K562 (cell line): ENCODE data around the gene PNMA8B. TPM values are rescaled to one million over a fixed set of nuclear protein-coding genes. Genes with fewer than 3 reads are reported as not detected.
A peak's percentile ranks its signal among the peaks of the same experiment; 100 is the strongest.

Experiments used
- CHCHD3 ChIP-seq: fragments of 250-450 bp; sonication (Bioruptor Pico); IDR thresholded peaks from 2 replicates; pipeline ENCODE4 v2.1.2; 2022; ENCODE audit warnings: mild to moderate bottlenecking
- FUS ChIP-seq: fragments of 200-400 bp; formaldehyde crosslinking; optimal IDR thresholded peaks from 2 replicates; pipeline ENCODE3; 2017; ENCODE audit warnings: low read depth, low read length
- HOXB6 ChIP-seq: fragments of 250-450 bp; sonication (Bioruptor Pico); IDR thresholded peaks from 2 replicates; pipeline ENCODE4 v1.5.1; 2022; ENCODE audit warnings: mild to moderate bottlenecking, borderline replicate concordance
- MAFK ChIP-seq: IDR thresholded peaks from 2 replicates; pipeline ENCODE4 v1.6.1; 2011; ENCODE audit warnings: low read length, improper control_type of control experiment
- NR2C1 ChIP-seq, 2 experiments: fragments of 450-650 bp; IDR thresholded peaks; 2 replicates each; pipeline ENCODE4 v1.6.1; 2017; ENCODE audit warnings: mild to moderate bottlenecking in 2 of 2, antibody characterized with exemption in 1 of 2, inconsistent platforms in 1 of 2, missing compliant biosample characterization in 1 of 2, missing genetic modification characterization in 1 of 2
- polyA plus RNA-seq, 8 experiments: library from polyadenylated mRNA; depleted of rRNA in 4 of 8; stranded (reverse) in 5 of 8; unstranded in 3 of 8; fragments of >200 nt; fragmentation: Nextera tagmentation in 2 of 8; fragmentation: Illumina TruSeq in 1 of 8; extraction: Ambion mirVana in 2 of 8; extraction: Trizol in 1 of 8; gene quantifications; 2 replicates each; pipeline versions ENCODE4 v1.2.1 to v1.2.3, GENCODE V29; 2011 to 2014; ENCODE audit warnings: inconsistent platforms in 1 of 8, missing spikeins in 1 of 8
- total RNA-seq, 7 experiments: library from RNA; depleted of rRNA in 6 of 7; stranded (reverse); fragments of >200 nt in 6 of 7; fragmentation: Illumina TruSeq in 2 of 7; extraction: Trizol in 2 of 7; gene quantifications; 2 replicates each; pipeline versions ENCODE4 v1.2.1 to v1.2.3, GENCODE V29; 2011 to 2021; ENCODE audit warnings: low replicate concordance in 1 of 7
- TF ChIP-seq, protein P1 (sequence below): fragments of 250-450 bp; sonication (Bioruptor Pico); IDR thresholded peaks from 2 replicates; pipeline ENCODE4 v1.9.0; 2021; ENCODE audit warnings: mild to moderate bottlenecking, inconsistent platforms
- TF ChIP-seq, protein P2 (sequence below): fragments of 200-800 bp; sonication (Bioruptor generic); IDR thresholded peaks from 2 replicates; pipeline ENCODE4 v1.6.1; 2017; ENCODE audit warnings: missing genetic modification characterization, missing compliant biosample characterization
- TF ChIP-seq, protein P3 (sequence below): sonication (generic); formaldehyde crosslinking; IDR thresholded peaks from 2 replicates; pipeline ENCODE4 v1.5.0; 2020; ENCODE audit warnings: missing genetic modification reagents
- TF ChIP-seq, protein P4 (sequence below): fragments of 450-650 bp; IDR thresholded peaks from 2 replicates; pipeline ENCODE4 v1.6.1; 2018; ENCODE audit not compliant: partially characterized antibody
- TF ChIP-seq, protein P5 (sequence below): fragments of 250-450 bp; sonication (Bioruptor Pico); IDR thresholded peaks from 2 replicates; pipeline ENCODE4 v1.8.0; 2021; ENCODE audit warnings: moderate library complexity, mild to moderate bottlenecking, inconsistent platforms
- TF ChIP-seq, protein P6 (sequence below): IDR thresholded peaks from 2 replicates; pipeline ENCODE4 v1.6.1; 2011; ENCODE audit warnings: borderline replicate concordance, low read depth, mild to moderate bottlenecking, moderate library complexity, low read length; ENCODE audit not compliant: insufficient read depth, poor library complexity, severe bottlenecking

The PNMA8B gene
- total and polyA plus RNA-seq, 9 of the 15 experiments (the other 6 are each of a cell fraction or from before 2014, with no cell fraction given), result not detected

DNA sequence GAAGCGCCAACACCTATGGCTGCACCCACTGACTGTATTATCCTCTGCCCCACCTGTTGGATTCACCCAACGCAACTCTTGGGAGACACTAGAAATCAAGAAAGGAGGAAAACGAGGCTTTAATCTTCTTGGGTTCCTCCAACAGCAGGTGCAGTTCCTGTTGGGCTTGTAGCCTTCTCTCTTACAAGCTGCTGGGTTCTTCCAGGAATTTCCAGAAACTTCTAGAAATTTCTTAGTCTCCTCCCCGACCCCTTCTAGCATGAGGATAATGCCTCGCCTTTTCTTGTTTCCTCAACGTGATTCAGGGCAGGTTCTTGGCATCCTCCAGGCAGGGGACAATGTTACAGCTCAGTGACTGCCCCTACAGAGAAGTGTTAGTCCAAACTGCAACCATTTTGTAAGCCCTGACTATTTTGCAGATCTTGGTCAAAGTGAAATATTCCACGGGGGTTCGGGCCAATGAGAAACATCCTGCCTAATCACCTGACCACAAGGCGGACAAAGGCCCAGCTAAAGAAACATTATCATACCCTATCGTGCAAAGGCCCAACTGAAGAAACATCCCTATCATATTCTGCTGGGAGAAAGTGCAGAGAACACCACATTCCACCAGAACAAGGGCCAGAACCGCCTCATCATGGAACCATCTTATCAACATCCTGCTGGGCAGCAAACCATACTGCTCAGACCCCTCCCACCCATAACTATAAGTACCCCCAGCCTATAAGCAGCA lies 23.7 kb downstream of the PNMA8B start (continued):
- TF ChIP-seq, protein P1, sequence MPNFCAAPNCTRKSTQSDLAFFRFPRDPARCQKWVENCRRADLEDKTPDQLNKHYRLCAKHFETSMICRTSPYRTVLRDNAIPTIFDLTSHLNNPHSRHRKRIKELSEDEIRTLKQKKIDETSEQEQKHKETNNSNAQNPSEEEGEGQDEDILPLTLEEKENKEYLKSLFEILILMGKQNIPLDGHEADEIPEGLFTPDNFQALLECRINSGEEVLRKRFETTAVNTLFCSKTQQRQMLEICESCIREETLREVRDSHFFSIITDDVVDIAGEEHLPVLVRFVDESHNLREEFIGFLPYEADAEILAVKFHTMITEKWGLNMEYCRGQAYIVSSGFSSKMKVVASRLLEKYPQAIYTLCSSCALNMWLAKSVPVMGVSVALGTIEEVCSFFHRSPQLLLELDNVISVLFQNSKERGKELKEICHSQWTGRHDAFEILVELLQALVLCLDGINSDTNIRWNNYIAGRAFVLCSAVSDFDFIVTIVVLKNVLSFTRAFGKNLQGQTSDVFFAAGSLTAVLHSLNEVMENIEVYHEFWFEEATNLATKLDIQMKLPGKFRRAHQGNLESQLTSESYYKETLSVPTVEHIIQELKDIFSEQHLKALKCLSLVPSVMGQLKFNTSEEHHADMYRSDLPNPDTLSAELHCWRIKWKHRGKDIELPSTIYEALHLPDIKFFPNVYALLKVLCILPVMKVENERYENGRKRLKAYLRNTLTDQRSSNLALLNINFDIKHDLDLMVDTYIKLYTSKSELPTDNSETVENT (CRISPR knock-in tag), result no peak
- TF ChIP-seq NR2C1 (IDR thresholded peaks at IDR 0.05) (no peak), NR2C1 (tag; IDR thresholded peaks at IDR 0.05) (no peak), HOXB6 (CRISPR knock-in tag) (no peak), MAFK (no peak), FUS (no peak), CHCHD3 (CRISPR knock-in tag) (no peak)
- TF ChIP-seq, protein P2, sequence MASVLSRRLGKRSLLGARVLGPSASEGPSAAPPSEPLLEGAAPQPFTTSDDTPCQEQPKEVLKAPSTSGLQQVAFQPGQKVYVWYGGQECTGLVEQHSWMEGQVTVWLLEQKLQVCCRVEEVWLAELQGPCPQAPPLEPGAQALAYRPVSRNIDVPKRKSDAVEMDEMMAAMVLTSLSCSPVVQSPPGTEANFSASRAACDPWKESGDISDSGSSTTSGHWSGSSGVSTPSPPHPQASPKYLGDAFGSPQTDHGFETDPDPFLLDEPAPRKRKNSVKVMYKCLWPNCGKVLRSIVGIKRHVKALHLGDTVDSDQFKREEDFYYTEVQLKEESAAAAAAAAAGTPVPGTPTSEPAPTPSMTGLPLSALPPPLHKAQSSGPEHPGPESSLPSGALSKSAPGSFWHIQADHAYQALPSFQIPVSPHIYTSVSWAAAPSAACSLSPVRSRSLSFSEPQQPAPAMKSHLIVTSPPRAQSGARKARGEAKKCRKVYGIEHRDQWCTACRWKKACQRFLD (CRISPR knock-in tag), result no peak
- TF ChIP-seq, protein P3, sequence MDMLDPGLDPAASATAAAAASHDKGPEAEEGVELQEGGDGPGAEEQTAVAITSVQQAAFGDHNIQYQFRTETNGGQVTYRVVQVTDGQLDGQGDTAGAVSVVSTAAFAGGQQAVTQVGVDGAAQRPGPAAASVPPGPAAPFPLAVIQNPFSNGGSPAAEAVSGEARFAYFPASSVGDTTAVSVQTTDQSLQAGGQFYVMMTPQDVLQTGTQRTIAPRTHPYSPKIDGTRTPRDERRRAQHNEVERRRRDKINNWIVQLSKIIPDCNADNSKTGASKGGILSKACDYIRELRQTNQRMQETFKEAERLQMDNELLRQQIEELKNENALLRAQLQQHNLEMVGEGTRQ (CRISPR knock-in tag), result peak; percentile 45; the same call in 1 of the 2 replicates
- TF ChIP-seq, protein P4, sequence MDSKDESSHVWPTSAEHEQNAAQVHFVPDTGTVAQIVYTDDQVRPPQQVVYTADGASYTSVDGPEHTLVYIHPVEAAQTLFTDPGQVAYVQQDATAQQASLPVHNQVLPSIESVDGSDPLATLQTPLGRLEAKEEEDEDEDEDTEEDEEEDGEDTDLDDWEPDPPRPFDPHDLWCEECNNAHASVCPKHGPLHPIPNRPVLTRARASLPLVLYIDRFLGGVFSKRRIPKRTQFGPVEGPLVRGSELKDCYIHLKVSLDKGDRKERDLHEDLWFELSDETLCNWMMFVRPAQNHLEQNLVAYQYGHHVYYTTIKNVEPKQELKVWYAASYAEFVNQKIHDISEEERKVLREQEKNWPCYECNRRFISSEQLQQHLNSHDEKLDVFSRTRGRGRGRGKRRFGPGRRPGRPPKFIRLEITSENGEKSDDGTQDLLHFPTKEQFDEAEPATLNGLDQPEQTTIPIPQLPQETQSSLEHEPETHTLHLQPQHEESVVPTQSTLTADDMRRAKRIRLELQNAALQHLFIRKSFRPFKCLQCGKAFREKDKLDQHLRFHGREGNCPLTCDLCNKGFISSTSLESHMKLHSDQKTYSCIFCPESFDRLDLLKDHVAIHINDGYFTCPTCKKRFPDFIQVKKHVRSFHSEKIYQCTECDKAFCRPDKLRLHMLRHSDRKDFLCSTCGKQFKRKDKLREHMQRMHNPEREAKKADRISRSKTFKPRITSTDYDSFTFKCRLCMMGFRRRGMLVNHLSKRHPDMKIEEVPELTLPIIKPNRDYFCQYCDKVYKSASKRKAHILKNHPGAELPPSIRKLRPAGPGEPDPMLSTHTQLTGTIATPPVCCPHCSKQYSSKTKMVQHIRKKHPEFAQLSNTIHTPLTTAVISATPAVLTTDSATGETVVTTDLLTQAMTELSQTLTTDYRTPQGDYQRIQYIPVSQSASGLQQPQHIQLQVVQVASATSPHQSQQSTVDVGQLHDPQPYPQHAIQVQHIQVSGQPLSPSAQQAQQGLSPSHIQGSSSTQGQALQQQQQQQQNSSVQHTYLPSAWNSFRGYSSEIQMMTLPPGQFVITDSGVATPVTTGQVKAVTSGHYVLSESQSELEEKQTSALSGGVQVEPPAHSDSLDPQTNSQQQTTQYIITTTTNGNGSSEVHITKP, result peak; percentile 92
- TF ChIP-seq, protein P5, sequence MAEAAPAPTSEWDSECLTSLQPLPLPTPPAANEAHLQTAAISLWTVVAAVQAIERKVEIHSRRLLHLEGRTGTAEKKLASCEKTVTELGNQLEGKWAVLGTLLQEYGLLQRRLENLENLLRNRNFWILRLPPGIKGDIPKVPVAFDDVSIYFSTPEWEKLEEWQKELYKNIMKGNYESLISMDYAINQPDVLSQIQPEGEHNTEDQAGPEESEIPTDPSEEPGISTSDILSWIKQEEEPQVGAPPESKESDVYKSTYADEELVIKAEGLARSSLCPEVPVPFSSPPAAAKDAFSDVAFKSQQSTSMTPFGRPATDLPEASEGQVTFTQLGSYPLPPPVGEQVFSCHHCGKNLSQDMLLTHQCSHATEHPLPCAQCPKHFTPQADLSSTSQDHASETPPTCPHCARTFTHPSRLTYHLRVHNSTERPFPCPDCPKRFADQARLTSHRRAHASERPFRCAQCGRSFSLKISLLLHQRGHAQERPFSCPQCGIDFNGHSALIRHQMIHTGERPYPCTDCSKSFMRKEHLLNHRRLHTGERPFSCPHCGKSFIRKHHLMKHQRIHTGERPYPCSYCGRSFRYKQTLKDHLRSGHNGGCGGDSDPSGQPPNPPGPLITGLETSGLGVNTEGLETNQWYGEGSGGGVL, result no peak
- TF ChIP-seq, protein P6, sequence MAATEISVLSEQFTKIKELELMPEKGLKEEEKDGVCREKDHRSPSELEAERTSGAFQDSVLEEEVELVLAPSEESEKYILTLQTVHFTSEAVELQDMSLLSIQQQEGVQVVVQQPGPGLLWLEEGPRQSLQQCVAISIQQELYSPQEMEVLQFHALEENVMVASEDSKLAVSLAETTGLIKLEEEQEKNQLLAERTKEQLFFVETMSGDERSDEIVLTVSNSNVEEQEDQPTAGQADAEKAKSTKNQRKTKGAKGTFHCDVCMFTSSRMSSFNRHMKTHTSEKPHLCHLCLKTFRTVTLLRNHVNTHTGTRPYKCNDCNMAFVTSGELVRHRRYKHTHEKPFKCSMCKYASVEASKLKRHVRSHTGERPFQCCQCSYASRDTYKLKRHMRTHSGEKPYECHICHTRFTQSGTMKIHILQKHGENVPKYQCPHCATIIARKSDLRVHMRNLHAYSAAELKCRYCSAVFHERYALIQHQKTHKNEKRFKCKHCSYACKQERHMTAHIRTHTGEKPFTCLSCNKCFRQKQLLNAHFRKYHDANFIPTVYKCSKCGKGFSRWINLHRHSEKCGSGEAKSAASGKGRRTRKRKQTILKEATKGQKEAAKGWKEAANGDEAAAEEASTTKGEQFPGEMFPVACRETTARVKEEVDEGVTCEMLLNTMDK, result no peak
